Stimulated activated CD4-positive, alpha-beta T cell treated with anti-CD3 and anti-CD28 coated beads, Interleukin-12 subunit alpha, Interleukin-12 subunit beta, amount 100 ng/mL, for 24 hours (primary cell): ENCODE data around the gene HDAC4.

Source experiments
- DNase-seq, 2 experiments: peaks; one replicate each; pipeline ENCODE4 v3.0.0-alpha.2; 2020; ENCODE audit warnings: low read depth in 2 of 2

The HDAC4 gene

DNA sequence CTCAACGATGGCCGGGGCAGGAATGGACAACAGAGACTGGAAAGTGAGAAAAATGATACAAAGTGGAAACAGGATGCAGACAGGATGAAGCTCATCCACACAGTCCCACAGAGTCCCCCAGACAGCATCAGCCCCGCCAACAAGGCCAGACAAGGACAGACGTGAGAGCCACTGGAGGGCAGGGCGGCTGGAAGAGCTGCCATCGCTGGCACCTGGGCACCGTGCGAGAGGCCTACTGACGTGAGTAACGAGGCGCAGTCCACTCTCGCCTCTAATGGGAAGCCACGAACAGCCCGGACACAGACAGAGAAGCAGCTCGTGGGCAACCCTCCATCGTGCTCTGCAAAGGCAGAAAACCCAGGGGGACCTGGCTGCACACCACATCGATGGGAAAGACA is 17.1 kb downstream of the HDAC4 start:
- DNase-seq, result no peak

GRCh38 chr2:239383036-239383758 is 17.6 kb downstream of the HDAC4 start:
- no peak for DNase-seq

DNA sequence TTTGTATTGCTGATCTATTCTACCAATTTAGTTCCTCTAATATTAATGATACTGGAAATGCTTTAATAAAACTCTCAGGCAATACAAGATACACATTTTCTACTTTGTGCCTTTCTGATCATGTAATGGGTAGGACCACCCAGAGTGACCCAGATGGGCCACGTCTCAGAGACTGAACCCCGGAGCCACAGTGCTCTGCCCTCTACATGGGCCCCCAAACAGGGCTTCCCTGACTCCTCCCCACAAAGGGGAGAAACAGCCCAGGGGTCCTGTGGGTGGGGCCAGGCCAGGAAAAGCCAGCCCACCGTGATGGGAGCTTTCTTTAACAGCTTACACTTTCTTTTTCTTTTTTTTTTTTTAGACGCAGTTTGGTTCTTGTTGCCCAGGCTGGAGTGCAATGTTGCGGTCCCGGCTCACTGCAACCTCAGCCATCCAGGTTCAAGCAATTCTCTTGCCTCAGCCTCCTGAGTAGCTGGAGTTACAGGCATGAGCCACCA is 18.4 kb downstream of the HDAC4 start:
- no peak for DNase-seq

DNA sequence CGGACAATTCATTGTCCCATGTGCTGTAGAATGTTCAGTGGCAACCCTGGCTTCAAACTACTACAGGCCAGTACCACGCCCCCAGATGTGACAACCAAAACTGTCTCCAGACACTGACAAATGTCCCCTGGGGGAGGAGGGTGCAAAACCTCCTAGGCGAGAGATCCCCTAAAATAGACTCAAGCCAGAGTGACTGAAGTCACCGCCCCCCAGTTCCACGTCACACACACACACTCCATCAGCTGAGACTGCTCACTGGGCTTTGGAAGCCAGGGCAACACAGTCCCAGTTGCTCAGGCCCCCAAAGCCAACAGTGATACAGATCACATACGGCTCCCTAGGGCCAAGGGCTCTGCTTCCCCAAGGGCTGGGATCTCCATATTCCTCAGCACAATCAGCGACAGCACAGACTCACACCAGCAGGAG is 19.1 kb downstream of the HDAC4 start:
- DNase-seq, result no peak

DNA sequence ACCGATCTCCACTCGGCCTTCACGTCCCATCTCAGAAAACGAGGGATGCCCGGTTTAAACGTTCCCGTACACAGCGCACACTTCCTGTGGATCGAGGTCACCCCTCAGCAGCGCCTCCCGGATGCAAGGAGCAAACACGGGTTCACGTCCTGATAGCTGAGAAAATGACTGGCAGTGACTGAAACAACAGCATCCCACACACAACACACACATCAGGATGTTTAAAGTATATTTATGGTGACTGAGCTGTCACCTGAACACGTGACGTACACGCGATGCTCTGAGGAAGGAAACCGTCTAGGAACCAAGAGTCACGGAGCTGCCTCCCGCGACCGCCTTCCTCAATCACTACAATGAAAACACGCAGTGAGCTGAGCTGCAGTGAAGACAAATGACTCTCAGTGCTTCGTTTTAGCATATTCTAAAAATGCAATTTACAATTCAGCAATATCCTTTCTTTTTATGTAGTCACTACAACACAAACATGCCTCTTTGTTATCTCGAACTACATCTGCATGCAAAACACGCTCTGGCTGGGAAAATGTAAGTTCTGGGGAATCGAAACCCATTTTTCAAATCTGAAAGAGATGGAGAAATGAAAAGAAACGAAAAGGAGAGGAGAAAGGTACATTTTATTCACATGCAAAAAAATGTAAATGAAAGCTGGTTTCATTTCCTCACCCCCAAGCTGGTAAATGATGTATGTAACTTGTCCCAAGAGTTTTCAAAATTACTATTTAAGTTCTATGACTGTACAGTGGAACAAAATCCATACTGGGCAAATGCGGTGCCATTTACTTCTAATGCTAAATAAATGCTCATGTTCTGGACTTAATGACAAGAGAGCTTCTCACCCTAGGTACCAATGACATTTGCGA is 19.8 kb downstream of the HDAC4 start:
- peak; percentile 41 to 47 for DNase-seq

DNA sequence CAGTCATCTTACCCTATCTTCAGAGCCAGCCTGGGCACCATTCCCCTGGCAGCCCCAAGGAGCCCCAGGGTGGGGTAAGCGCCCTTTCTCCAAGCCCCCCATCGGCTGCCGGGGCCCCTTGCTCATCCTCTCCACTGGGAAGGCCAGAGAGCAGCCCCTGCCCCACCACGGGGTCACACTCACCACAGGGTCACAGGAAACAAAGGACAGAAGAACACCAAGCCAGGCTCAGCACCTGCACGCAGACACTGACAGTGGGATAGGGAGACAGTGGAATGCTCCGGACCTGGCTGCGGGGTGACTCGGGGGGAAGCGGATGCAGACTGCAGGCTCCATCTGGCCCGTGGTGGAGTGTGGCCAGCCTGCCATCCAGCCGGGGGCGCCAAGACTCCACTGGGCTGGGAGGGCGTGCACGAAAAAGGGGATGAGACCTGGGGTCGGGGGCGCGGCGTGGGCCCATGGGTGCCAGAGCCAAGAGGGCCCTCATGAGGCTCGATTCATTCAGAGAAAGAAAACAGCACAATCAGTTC is 21.1 kb downstream of the HDAC4 start:
- DNase-seq, result no peak

- no peak for DNase-seq
These were observed 21.7 kb downstream of the HDAC4 start for GRCh38 chr2:239378918-239379640.

DNA sequence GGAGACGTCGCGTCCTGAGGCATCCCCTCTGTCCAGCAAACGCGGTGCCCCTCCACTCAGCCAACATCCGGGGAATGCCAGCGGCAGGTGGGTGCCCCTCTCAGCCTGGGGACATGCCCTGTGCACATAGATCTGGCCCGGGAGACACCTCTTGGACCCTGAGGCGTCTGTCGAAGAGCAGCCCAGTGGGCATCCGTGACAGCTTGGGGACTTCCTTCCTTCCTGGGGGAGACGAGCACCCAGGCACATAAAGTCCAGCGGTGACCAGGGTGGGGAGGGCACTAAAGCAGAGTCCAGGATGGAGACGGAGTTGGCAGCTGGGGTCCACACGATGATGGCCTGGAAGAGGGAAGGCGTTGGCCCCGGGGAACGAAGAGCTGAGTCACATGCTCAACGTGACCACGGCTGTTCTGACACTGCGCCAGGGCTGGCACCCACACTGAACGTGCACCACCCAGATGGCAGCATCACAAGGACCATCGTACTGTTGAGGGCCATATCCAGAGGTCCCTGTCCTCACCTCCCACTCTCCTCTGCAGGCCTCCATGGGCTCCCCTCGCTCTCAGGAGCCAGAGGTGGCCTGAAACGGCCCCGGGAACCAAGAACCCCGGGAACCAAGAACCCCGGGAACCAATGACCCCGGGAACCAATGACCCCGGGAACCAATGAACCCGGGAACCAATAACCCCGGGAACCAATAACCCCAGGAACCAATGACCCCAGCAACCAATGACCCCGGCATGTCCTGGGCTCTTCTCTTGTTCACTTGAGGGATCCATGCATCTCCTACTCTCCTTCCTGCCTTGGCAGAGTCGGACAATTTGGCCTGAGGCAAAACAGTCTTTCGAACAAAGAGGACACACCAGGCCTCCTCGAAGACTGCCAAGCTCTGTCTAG is 22.6 kb downstream of the HDAC4 start:
- no peak for DNase-seq

- no peak for DNase-seq
These were observed 23.2 kb downstream of the HDAC4 start for GRCh38 chr2:239377591-239377990.

DNA sequence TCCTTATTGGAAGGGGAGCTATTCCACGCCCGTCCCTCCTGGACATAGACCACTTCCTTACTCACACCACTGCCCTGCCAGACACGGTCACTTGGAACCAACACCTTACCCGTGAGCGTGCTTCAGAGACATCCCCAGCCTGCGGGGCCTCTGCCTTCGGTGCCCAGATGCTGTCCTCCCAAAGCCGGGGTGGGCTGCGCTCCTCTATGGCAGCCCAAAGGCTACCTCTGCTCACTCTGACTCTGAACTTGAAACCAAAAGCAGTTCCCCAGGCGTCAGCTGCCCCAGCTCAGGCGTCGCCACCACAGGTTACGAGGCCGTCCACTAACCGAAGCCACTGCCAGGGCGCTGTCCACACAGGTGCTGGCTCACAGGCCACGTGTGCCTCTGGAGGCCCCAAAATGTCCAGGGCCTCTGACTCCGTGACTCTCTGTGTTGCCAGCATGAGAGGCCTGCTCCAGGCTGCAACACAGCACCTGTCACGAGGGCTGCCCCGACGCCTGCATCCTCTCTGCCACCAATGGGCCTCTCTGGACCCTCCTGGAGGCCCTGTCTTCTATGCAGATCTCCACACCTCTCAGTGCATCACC is 23.8 kb downstream of the HDAC4 start:
- DNase-seq, result no peak

GRCh38 chr2:239376351-239376750 is 24.5 kb downstream of the HDAC4 start:
- no peak for DNase-seq

DNA sequence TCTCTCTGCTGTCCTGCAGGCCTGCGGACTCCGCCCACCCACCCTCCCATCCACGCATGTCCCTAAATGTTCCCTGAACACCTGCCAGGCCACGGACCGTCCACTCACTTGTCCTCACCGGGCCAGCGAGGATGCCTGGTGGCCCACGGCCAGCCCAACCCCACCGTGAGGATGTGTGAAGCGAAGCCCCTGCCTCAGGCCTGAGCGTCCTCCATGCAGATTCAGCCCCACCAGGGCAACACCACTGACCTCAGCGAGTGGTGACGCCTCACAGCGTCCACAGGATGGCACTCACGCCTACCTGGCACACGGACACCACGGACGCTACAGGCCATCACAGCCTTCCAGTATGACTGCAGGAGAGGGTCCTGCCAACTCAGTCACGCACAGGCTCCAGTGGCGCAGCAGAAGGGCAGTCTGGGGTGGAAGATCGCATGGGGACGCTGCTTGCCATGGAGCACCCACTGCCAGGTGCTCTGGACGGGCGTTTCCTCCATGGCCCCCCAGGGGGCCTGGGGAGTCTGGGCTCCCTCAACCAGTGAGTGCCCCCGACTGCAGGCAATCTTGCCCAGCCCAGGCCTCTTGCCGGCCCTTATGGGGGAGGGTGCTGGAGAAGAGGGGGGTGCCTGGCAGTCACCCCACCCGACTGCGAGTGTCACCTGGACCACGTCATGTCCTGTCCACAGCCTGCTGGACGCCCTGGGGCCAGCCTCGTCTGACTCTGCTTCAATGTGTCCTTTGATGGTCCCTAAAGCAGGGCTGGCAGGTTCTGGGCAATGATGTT is 25.4 kb downstream of the HDAC4 start:
- DNase-seq, result no peak

DNA sequence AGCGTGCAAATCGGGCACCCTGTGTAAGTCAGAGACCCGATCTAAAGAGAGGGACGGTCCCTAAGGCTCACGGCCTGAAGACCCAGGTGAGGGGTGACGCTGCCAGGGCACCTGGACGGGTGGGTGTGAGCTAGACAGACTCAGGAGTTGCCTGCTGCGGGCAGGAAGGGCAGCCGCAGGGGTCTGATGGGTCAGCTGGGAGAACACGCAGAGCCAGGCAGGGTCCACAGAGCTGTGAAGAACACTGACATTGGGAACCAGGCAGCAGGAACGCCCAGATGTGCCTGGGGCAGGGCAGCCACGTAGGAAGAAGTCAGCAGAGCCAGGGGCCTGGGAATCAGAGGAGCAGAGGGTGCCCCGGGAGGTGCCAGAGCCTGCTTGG is 25.9 kb downstream of the HDAC4 start:
- no peak for DNase-seq

DNA sequence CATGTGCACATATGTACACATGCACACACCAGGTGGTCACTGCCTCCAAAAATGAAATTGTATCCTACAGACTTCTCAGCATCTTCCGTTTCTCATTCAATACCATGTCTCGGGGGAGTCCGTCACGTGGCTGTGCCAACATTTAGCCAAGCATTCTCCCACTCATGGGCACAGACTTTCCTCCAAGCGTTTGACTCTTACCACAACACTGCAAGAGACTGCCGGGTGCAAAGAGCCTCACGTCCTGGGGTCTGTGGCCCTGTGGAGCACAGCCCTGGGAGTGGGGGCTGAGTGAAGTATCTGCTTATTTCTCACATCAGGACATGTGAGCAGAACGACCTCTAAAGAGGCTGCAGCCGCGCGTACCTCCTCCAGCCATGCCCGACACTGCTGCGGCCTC is 28.0 kb downstream of the HDAC4 start:
- no peak for DNase-seq

DNA sequence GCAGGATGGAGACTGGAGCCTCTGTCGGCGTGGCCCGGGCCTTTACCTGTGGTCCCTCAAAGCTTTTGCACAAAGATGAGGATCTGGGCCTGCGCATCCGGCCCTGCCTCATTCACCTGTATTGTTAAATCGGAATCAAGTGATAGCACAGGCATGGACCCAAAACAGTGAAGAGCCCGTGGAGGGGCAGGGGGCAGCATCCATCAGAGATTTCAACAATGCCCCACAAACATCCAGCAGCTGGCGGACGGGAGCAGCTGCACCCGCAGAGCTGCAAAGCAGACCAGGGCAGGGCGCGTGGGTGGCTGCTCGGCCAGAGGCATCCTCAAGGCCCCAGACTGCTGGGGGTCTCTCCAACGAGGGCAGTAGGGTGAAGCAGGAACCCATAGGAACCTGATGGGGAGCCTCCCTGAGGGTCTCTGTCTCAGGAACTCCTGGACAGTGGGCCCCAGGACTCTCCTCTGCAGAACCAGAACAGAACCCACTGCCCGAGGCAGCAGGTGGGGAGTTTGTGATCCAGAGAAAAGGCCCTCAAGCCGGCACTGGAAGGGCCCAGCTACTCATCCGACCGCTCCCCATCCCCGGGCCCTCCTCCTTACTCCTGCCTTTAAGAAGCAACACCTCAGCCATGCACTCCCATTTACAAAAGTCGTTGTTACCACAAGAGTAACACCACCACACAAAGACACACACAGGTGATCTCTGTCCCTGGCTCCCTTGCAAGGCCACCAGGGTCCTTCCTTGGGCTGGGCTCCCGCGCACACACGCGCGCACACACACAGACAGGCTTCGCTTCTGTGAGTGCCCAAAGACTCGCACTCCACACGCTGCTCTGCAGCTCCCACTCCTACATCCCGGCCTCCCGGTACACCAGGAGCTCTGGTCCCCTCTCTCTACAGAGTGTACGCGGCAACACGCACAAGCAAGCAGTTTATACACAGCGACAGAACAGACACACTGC is 28.8 kb downstream of the HDAC4 start:
- no peak for DNase-seq

- no peak for DNase-seq
These were observed 29.7 kb downstream of the HDAC4 start for GRCh38 chr2:239370876-239371725.

GRCh38 chr2:239370403-239370802 is 30.4 kb downstream of the HDAC4 start:
- no peak for DNase-seq
